ENCODE results near the gene SLC30A10. TPM values are rescaled to one million over a fixed set of nuclear protein-coding genes. Genes with fewer than 3 reads are reported as not detected.
A peak's percentile ranks its signal among the peaks of the same experiment; 100 is the strongest.

Gene SLC30A10
- polyA plus RNA-seq (2012; ENCODE audit: insufficient read depth, insufficient read length, low read depth): not detected

GRCh38 chr1:219927956-219928790 lies at the start of gene SLC30A10:
Gene SLC30A10 (minus strand): TSS chr1:219928557. CDS start chr1:219928440, 117 bp downstream.
- Histone ChIP-seq H3K4me1 (no peaks in the 10 kb centered on the region), H3K9me3 (no peaks in the 10 kb centered on the region), H3K27me3 (peaks cover 38% of the 10 kb centered on the region), H3K4me3 (ENCODE audit: low read depth, low read length) (peak within 1 kb of the TSS; percentile 47), H3K36me3 (no peaks in the 10 kb centered on the region)
- DNase-seq: peak; percentile 30
- 0 out of 2 replicates have a peak, but pooled peaks have one; percentile 11 for TF ChIP-seq CTCF (IDR thresholded peaks at IDR 0.05; ENCODE audit: low read depth, low read length)

GRCh38 chr1:219973213-219973612 lies 44.9 kb upstream of the SLC30A10 start:
- no peak for DNase-seq
- Histone ChIP-seq H3K4me1 (peaks cover 4% of the 10 kb centered on the region), H3K4me3 (ENCODE audit: low read depth, low read length) (no peak overlapping the region), H3K36me3 (peaks cover 48% of the 10 kb centered on the region), H3K27me3 (no peaks in the 10 kb centered on the region), H3K9me3 (no peaks in the 10 kb centered on the region)
- no peak for TF ChIP-seq CTCF (IDR thresholded peaks at IDR 0.05; ENCODE audit: low read depth, low read length)

GRCh38 chr1:219967361-219967760 lies 39.0 kb upstream of the SLC30A10 start:
- peaks cover 27% of the 10 kb centered on the region for H3K36me3 ChIP-seq
- H3K4me3 ChIP-seq (ENCODE audit: low read depth, low read length): no peak overlapping the region
- no peaks in the 10 kb centered on the region for H3K4me1 ChIP-seq
- no peak for TF ChIP-seq CTCF (IDR thresholded peaks at IDR 0.05; ENCODE audit: low read depth, low read length)
- no peak for DNase-seq
- H3K9me3 ChIP-seq: no peaks in the 10 kb centered on the region
- no peaks in the 10 kb centered on the region for H3K27me3 ChIP-seq

- H3K36me3 ChIP-seq: peaks cover 19% of the 10 kb centered on the region
- no peaks in the 10 kb centered on the region for H3K4me1 ChIP-seq
- no peak overlapping the region for H3K4me3 ChIP-seq (ENCODE audit: low read depth, low read length)
- H3K27me3 ChIP-seq: no peaks in the 10 kb centered on the region
- DNase-seq: no peak
- TF ChIP-seq CTCF (IDR thresholded peaks at IDR 0.05; ENCODE audit: low read depth, low read length): no peak
- H3K9me3 ChIP-seq: no peaks in the 10 kb centered on the region
Measured at GRCh38 chr1:219966071-219966349, 37.7 kb upstream of the SLC30A10 start.

GRCh38 chr1:219965285-219966070 lies 37.1 kb upstream of the SLC30A10 start:
- Histone ChIP-seq H3K36me3 (peaks cover 17% of the 10 kb centered on the region), H3K4me3 (ENCODE audit: low read depth, low read length) (no peak overlapping the region), H3K27me3 (no peaks in the 10 kb centered on the region), H3K4me1 (no peaks in the 10 kb centered on the region), H3K9me3 (no peaks in the 10 kb centered on the region)
- TF ChIP-seq CTCF (IDR thresholded peaks at IDR 0.05; ENCODE audit: low read depth, low read length): no peak
- no peak for DNase-seq

All from BE2C (cell line).